Hepatocyte (in vitro differentiated cells): ENCODE results near the gene NOTCH4. TPM values are rescaled to one million over a fixed set of nuclear protein-coding genes. Genes with fewer than 3 reads are reported as not detected.

Experiments
- DNase-seq: peaks from one replicate; pipeline ENCODE4 v3.0.0-alpha.2; 2016; ENCODE audit warnings: low spot score
- H2AFZ ChIP-seq: fragments of 200-600 bp; sonication (generic); 2 replicates; pipeline ENCODE4 v1.6.0; 2016; ENCODE audit warnings: antibody characterized with exemption, mild to moderate bottlenecking
- H3K27ac ChIP-seq: fragments of 200-600 bp; sonication (generic); 2 replicates; pipeline ENCODE4 v1.5.1; 2016; ENCODE audit warnings: mild to moderate bottlenecking
- H3K27me3 ChIP-seq: fragments of 200-600 bp; sonication (generic); 2 replicates; pipeline ENCODE4 v1.6.1; 2016
- H3K36me3 ChIP-seq: fragments of 200-600 bp; sonication (generic); replicated peaks from 2 replicates; pipeline ENCODE4 v1.5.1; 2016; ENCODE audit warnings: low read depth; ENCODE audit not compliant: insufficient read depth
- H3K4me1 ChIP-seq: fragments of 200-600 bp; sonication (generic); 2 replicates; pipeline ENCODE4 v1.5.1; 2016; ENCODE audit warnings: mild to moderate bottlenecking, moderate library complexity; ENCODE audit not compliant: insufficient read depth
- H3K4me2 ChIP-seq: fragments of 200-600 bp; sonication (generic); 2 replicates; pipeline ENCODE4 v1.6.0; 2016
- H3K4me3 ChIP-seq: fragments of 200-600 bp; sonication (generic); 2 replicates; pipeline ENCODE4 v1.5.1; 2016; ENCODE audit warnings: mild to moderate bottlenecking
- H3K79me2 ChIP-seq: fragments of 200-600 bp; sonication (generic); 2 replicates; pipeline ENCODE4 v1.6.0; 2017; ENCODE audit warnings: mild to moderate bottlenecking
- H3K9me2 ChIP-seq: fragments of 200-600 bp; sonication (generic); replicated peaks from 2 replicates; pipeline ENCODE4 v1.6.0; 2017; ENCODE audit warnings: mild to moderate bottlenecking; ENCODE audit not compliant: insufficient read depth
- H3K9me3 ChIP-seq: fragments of 200-600 bp; sonication (generic); 2 replicates; pipeline ENCODE4 v1.5.1; 2016; ENCODE audit warnings: low read depth, mild to moderate bottlenecking
- H4K20me1 ChIP-seq: fragments of 200-600 bp; sonication (generic); 2 replicates; pipeline ENCODE4 v1.6.0; 2016; ENCODE audit warnings: mild to moderate bottlenecking; ENCODE audit not compliant: insufficient read depth, poor library complexity, severe bottlenecking
- EZH2 ChIP-seq: fragments of 200-600 bp; sonication (generic); IDR thresholded peaks from 2 replicates; pipeline ENCODE4 v1.6.1; 2016; ENCODE audit warnings: antibody characterized with exemption, mild to moderate bottlenecking, borderline replicate concordance
- EZH2phosphoT487 ChIP-seq: fragments of 200-600 bp; sonication (generic); IDR thresholded peaks from one replicate; pipeline ENCODE4 v1.6.1; 2018; ENCODE audit warnings: antibody characterized with exemption, mild to moderate bottlenecking, low read depth, moderate library complexity; ENCODE audit not compliant: unreplicated experiment, severe bottlenecking
- WGBS: methylation state at CpG from one replicate; pipeline ENCODE4 v1.1.6; 2016; ENCODE audit warnings: low lambda C conversion rate; ENCODE audit errors: missing lambda C conversion rate; 5-methylcytosine and 5-hydroxymethylcytosine counted together
- polyA plus RNA-seq: library from polyadenylated mRNA; unstranded; fragments of >200 nt; fragmentation: Nextera tagmentation; extraction: Ambion mirVana; gene quantifications from 2 replicates; pipeline ENCODE4 v1.2.1, GENCODE V29; 2016
- total RNA-seq: library from RNA; depleted of rRNA; stranded (reverse); fragments of >200 nt; gene quantifications from 2 replicates; pipeline ENCODE4 v1.2.3, GENCODE V29; 2014
- TF ChIP-seq, protein P1 (sequence below): fragments of 200-600 bp; sonication (generic); IDR thresholded peaks from 2 replicates; pipeline ENCODE4 v1.5.1; 2016; ENCODE audit warnings: antibody characterized with exemption, mild to moderate bottlenecking; ENCODE audit not compliant: poor library complexity

The NOTCH4 gene
- total and polyA plus RNA-seq, 2 experiments from 2014 or later, result 2.7 to 3.6 TPM

GRCh38 chr6:32164295-32164694, 59.6 kb downstream of the NOTCH4 start, which contains the start of gene EGFL8:
Gene EGFL8, plus strand, starts transcription at chr6:32164595. Its CDS starts 1,571 bp downstream, at chr6:32166166.
- Histone ChIP-seq H3K79me2 (no peaks in the 10 kb centered on the region), H3K27me3 (no peaks in the 10 kb centered on the region), H3K4me1 (peaks cover 5% of the 10 kb centered on the region), H4K20me1 (no peaks in the 10 kb centered on the region), H3K4me3 (no peak within 1 kb of the TSS), H3K36me3 (no peaks in the 10 kb centered on the region), H3K4me2 (no peak within 1 kb of the TSS), H3K9me3 (no peaks in the 10 kb centered on the region), H3K27ac (no peak within 1 kb of the TSS), H2AFZ (no peak within 1 kb of the TSS), H3K9me2 (no peaks in the 10 kb centered on the region)
- TF ChIP-seq EZH2, result no peak
- no peak for TF ChIP-seq EZH2phosphoT487
- TF ChIP-seq, protein P1, sequence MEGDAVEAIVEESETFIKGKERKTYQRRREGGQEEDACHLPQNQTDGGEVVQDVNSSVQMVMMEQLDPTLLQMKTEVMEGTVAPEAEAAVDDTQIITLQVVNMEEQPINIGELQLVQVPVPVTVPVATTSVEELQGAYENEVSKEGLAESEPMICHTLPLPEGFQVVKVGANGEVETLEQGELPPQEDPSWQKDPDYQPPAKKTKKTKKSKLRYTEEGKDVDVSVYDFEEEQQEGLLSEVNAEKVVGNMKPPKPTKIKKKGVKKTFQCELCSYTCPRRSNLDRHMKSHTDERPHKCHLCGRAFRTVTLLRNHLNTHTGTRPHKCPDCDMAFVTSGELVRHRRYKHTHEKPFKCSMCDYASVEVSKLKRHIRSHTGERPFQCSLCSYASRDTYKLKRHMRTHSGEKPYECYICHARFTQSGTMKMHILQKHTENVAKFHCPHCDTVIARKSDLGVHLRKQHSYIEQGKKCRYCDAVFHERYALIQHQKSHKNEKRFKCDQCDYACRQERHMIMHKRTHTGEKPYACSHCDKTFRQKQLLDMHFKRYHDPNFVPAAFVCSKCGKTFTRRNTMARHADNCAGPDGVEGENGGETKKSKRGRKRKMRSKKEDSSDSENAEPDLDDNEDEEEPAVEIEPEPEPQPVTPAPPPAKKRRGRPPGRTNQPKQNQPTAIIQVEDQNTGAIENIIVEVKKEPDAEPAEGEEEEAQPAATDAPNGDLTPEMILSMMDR, result no peak
- DNase-seq, result no peak

GRCh38 chr6:32163559-32164258, 60.2 kb downstream of the NOTCH4 start:
- Histone ChIP-seq H2AFZ (no peak overlapping the region), H3K9me2 (no peaks in the 10 kb centered on the region), H3K27me3 (no peaks in the 10 kb centered on the region), H3K4me1 (peaks cover 5% of the 10 kb centered on the region), H3K4me2 (no peak overlapping the region), H4K20me1 (no peaks in the 10 kb centered on the region), H3K79me2 (no peaks in the 10 kb centered on the region), H3K4me3 (no peak overlapping the region), H3K36me3 (no peaks in the 10 kb centered on the region), H3K9me3 (no peaks in the 10 kb centered on the region), H3K27ac (no peak overlapping the region)
- TF ChIP-seq EZH2phosphoT487 (no peak), EZH2 (no peak)
- TF ChIP-seq, protein P1, result no peak
- no peak for DNase-seq
- WGBS, result 93% methylated on average over 7 of the region's 7 CpGs

DNA sequence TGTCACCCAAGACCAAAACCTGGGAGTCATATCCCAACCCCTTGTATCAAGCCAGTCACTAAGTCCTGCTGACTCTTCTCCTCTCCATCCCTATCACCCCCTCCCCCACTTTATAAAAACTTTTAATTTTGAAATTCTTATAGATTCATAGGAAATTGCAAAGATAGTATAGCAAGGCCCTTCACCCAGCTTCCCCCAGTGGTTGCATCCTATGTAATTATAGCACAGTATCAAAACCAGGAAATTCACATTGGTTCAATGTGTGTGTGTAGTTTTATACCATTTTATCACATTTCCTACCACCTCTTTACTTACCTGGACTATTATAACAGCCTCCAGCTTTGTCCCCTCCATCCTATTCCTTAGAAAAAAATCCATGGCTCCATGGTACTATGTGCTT, 65.8 kb downstream of the NOTCH4 start:
- Histone ChIP-seq H3K27ac (no peak overlapping the region), H3K9me2 (no peaks in the 10 kb centered on the region), H3K9me3 (no peaks in the 10 kb centered on the region), H3K4me2 (no peak overlapping the region), H3K36me3 (peaks cover 6% of the 10 kb centered on the region), H3K79me2 (peaks cover 28% of the 10 kb centered on the region), H3K4me1 (peaks cover 10% of the 10 kb centered on the region), H3K4me3 (no peak overlapping the region), H2AFZ (no peak overlapping the region), H4K20me1 (no peaks in the 10 kb centered on the region), H3K27me3 (no peaks in the 10 kb centered on the region)
- no peak for DNase-seq
- TF ChIP-seq, protein P1, result no peak
- no peak for TF ChIP-seq EZH2
- TF ChIP-seq EZH2phosphoT487, result no peak
